ENCODE results near the gene ATP2A3. TPM values are rescaled to one million over a fixed set of nuclear protein-coding genes. Genes with fewer than 3 reads are reported as not detected.
A peak's percentile ranks its signal among the peaks of the same experiment; 100 is the strongest.

ATP2A3 gene
- total and polyA plus RNA-seq, 2 donors (not counting 3 experiments of a cell fraction or from before 2014, with no cell fraction given), result 0.37 to 0.55 TPM

DNA sequence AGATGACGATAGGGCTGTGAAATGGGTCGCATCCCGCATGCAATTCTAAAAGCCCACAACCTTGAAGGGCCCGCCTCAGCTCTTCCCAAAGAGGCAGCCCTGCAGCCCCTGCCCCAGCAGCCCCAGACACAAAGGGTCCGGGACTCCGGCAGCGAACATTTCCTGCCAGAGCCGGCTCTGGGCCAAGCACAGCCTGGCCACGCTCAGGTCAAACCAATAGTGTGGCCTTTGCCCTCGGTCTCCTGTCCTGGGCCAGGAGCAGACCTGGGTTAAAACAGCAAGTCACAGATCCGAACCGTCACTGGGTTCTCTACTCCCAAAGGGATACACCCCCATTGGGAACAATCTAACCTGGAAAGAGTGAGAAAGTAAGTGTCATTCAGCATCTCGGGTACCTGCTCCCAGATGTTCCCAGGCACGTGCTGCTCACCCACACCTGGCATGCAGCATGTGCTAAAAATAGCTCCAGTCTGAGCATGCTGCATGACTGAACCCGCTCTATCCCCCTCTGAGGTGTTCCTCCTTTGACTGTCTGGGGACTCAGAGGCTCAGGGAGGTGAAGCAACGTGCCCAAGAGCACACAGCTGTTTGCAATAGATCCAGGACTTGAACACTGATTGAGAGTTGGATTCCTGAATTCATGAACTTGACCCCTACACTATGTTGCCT is 22.2 kb upstream of the ATP2A3 start:
- H3K4me3 ChIP-seq (replicated peaks in 1 of 3; ENCODE audit: insufficient read depth in 1 of 3, low read depth in 1 of 3, low read length in 3 of 3), result no peak overlapping the region
- no peak overlapping the region for H3K9ac ChIP-seq (replicated peaks; ENCODE audit: extremely low read depth, insufficient read depth, low read length)
- intact Hi-C loops (cut with micrococcal nuclease), result no loop called here
- TF ChIP-seq GATA2 (IDR thresholded peaks at IDR 0.05; ENCODE audit: insufficient read depth, insufficient read length, low read depth, low read length) (no peak), POLR2A (IDR thresholded peaks at IDR 0.05; ENCODE audit: low read depth, low read length) (no peak), EZH2 (IDR thresholded peaks at IDR 0.05; ENCODE audit: borderline replicate concordance, low read depth, low read length, severe bottlenecking) (no peak), MAX (IDR thresholded peaks at IDR 0.05; ENCODE audit: insufficient read depth, insufficient read length) (peak; percentile 28), POLR2AphosphoS5 (IDR thresholded peaks at IDR 0.05; ENCODE audit: insufficient read depth, low read depth, low read length) (peak; percentile 27)
- no peaks in the 10 kb centered on the region for H3K9me1 ChIP-seq (replicated peaks; ENCODE audit: control insufficient read depth, extremely low read depth, insufficient read depth, low read length)
- H3K4me1 ChIP-seq (ENCODE audit: control insufficient read depth, extremely low read depth, insufficient read depth, low read length), result peaks cover 26% of the 10 kb centered on the region
- dilution Hi-C loops (cut with MboI; ENCODE audit: extremely low pct_ligation_motif_present, low sequenced_read_pairs), result no loop called here
- FAIRE-seq, result no peak
- no peaks in the 10 kb centered on the region for H3K9me3 ChIP-seq (replicated peaks; ENCODE audit: control insufficient read depth, insufficient read depth, low read length)
- CTCF ChIA-PET, result interaction anchor here (0.8 to 1.3 kb wide), 5 partner anchors 9 to 52 kb away, joined by 3 to 9 read pairs (median 3); partner anchors contain the start of gene ATP2A3
- H2AFZ ChIP-seq (ENCODE audit: low read depth, low read length), result peak overlapping the region; percentile 21
- POLR2A ChIA-PET, result no interaction called here
- H3K4me2 ChIP-seq (ENCODE audit: insufficient read depth, low read length), result peak overlapping the region; percentile 43
- no TSS peak for BruUV-seq (replicated peaks)
- no peaks in the 10 kb centered on the region for H3K79me2 ChIP-seq (ENCODE audit: control insufficient read depth, insufficient read depth, low read length)
- peak; percentile 57 for DNase-seq (ENCODE audit: low read depth, low spot score)
- no peaks in the 10 kb centered on the region for H4K20me1 ChIP-seq (replicated peaks; ENCODE audit: control insufficient read depth, extremely low read depth, insufficient read depth, low read length)
- no peak overlapping the region for H3K27ac ChIP-seq (ENCODE audit: insufficient read depth, low read depth, low read length)
- no peaks in the 10 kb centered on the region for H3K27me3 ChIP-seq (ENCODE audit: control insufficient read depth in 2 of 2, insufficient read depth in 2 of 2, low read length in 2 of 2)
- no peaks in the 10 kb centered on the region for H3K36me3 ChIP-seq (ENCODE audit: control insufficient read depth in 2 of 2, extremely low read depth in 1 of 2, insufficient read depth in 2 of 2, low read length in 2 of 2)

- Histone ChIP-seq H3K27me3 (ENCODE audit: control insufficient read depth in 2 of 2, insufficient read depth in 2 of 2, low read length in 2 of 2) (no peaks in the 10 kb centered on the region), H3K36me3 (ENCODE audit: control insufficient read depth in 2 of 2, extremely low read depth in 1 of 2, insufficient read depth in 2 of 2, low read length in 2 of 2) (no peaks in the 10 kb centered on the region), H3K9me1 (replicated peaks; ENCODE audit: control insufficient read depth, extremely low read depth, insufficient read depth, low read length) (no peaks in the 10 kb centered on the region), H3K4me3 (replicated peaks in 1 of 3; ENCODE audit: insufficient read depth in 1 of 3, low read depth in 1 of 3, low read length in 3 of 3) (no peak overlapping the region), H2AFZ (ENCODE audit: low read depth, low read length) (peak overlapping the region; percentile 21), H3K79me2 (ENCODE audit: control insufficient read depth, insufficient read depth, low read length) (no peaks in the 10 kb centered on the region), H3K9ac (replicated peaks; ENCODE audit: extremely low read depth, insufficient read depth, low read length) (peak overlapping the region; percentile 5), H3K9me3 (replicated peaks; ENCODE audit: control insufficient read depth, insufficient read depth, low read length) (no peaks in the 10 kb centered on the region), H4K20me1 (replicated peaks; ENCODE audit: control insufficient read depth, extremely low read depth, insufficient read depth, low read length) (no peaks in the 10 kb centered on the region), H3K4me2 (ENCODE audit: insufficient read depth, low read length) (peak overlapping the region; percentile 43), H3K27ac (ENCODE audit: insufficient read depth, low read depth, low read length) (no peak overlapping the region), H3K4me1 (ENCODE audit: control insufficient read depth, extremely low read depth, insufficient read depth, low read length) (peaks cover 26% of the 10 kb centered on the region)
- FAIRE-seq (peak; percentile 88), DNase-seq (ENCODE audit: low read depth, low spot score) (peak; percentile 71)
- dilution Hi-C loops (cut with MboI; ENCODE audit: extremely low pct_ligation_motif_present, low sequenced_read_pairs) (no loop called here), intact Hi-C loops (cut with micrococcal nuclease) (loop anchor here (2.0 kb wide), 1 partner anchor 41 kb away; no protein-coding TSS in a partner anchor)
- BruUV-seq (replicated peaks), result no TSS peak
- TF ChIP-seq MYC (IDR thresholded peaks at IDR 0.05; ENCODE audit: low read depth, low read length), result no peak
- TF ChIP-seq MAX (IDR thresholded peaks at IDR 0.05; ENCODE audit: insufficient read depth, insufficient read length), result no peak
- no peak for TF ChIP-seq POLR2AphosphoS5 (IDR thresholded peaks at IDR 0.05; ENCODE audit: insufficient read depth, low read depth, low read length)
- TF ChIP-seq JUN (IDR thresholded peaks at IDR 0.05; ENCODE audit: borderline replicate concordance, insufficient read depth, insufficient read length, low read depth), result no peak
- no peak for TF ChIP-seq EZH2 (IDR thresholded peaks at IDR 0.05; ENCODE audit: borderline replicate concordance, low read depth, low read length, severe bottlenecking)
- TF ChIP-seq FOS (IDR thresholded peaks at IDR 0.05; ENCODE audit: borderline replicate concordance, insufficient read depth, low read length), result no peak
- no peak for TF ChIP-seq POLR2A (IDR thresholded peaks at IDR 0.05; ENCODE audit: low read depth, low read length)
- TF ChIP-seq, protein P1, sequence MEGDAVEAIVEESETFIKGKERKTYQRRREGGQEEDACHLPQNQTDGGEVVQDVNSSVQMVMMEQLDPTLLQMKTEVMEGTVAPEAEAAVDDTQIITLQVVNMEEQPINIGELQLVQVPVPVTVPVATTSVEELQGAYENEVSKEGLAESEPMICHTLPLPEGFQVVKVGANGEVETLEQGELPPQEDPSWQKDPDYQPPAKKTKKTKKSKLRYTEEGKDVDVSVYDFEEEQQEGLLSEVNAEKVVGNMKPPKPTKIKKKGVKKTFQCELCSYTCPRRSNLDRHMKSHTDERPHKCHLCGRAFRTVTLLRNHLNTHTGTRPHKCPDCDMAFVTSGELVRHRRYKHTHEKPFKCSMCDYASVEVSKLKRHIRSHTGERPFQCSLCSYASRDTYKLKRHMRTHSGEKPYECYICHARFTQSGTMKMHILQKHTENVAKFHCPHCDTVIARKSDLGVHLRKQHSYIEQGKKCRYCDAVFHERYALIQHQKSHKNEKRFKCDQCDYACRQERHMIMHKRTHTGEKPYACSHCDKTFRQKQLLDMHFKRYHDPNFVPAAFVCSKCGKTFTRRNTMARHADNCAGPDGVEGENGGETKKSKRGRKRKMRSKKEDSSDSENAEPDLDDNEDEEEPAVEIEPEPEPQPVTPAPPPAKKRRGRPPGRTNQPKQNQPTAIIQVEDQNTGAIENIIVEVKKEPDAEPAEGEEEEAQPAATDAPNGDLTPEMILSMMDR (IDR thresholded peaks at IDR 0.05; ENCODE audit: extremely low read depth in 1 of 2, insufficient read depth in 1 of 2, low read depth in 1 of 2, low read length in 2 of 2), result no peak
- TF ChIP-seq GATA2 (IDR thresholded peaks at IDR 0.05; ENCODE audit: insufficient read depth, insufficient read length, low read depth, low read length), result no peak
- CTCF ChIA-PET, result interaction anchor here (0.8 to 1.3 kb wide), 5 partner anchors 8 to 52 kb away, joined by 3 to 9 read pairs (median 3); partner anchors contain the start of gene ATP2A3
- POLR2A ChIA-PET, result interaction anchor here (0.6 kb wide), 1 partner anchor 40 kb away, joined by 5 read pairs; no protein-coding TSS in a partner anchor
These were observed 21.6 kb upstream of the ATP2A3 start for GRCh38 chr17:3985846-3986245.
